HL-60 (cell line): Measurements from ENCODE around the gene CYTH4.

Experiments used
- GABPA ChIP-seq: IDR thresholded peaks from 2 replicates; pipeline ENCODE4 v1.6.1; 2012; ENCODE audit warnings: low read depth
- TF ChIP-seq, protein P1 (sequence below): IDR thresholded peaks from one replicate; pipeline ENCODE4 v1.5.1; 2011; ENCODE audit warnings: low read length, control low read depth, inconsistent platforms; ENCODE audit not compliant: insufficient read depth
- TF ChIP-seq, protein P2 (sequence below): IDR thresholded peaks from 2 replicates; pipeline ENCODE4 v1.6.1; 2012; ENCODE audit warnings: low read depth; ENCODE audit not compliant: insufficient replicate concordance

- TF ChIP-seq, protein P1, sequence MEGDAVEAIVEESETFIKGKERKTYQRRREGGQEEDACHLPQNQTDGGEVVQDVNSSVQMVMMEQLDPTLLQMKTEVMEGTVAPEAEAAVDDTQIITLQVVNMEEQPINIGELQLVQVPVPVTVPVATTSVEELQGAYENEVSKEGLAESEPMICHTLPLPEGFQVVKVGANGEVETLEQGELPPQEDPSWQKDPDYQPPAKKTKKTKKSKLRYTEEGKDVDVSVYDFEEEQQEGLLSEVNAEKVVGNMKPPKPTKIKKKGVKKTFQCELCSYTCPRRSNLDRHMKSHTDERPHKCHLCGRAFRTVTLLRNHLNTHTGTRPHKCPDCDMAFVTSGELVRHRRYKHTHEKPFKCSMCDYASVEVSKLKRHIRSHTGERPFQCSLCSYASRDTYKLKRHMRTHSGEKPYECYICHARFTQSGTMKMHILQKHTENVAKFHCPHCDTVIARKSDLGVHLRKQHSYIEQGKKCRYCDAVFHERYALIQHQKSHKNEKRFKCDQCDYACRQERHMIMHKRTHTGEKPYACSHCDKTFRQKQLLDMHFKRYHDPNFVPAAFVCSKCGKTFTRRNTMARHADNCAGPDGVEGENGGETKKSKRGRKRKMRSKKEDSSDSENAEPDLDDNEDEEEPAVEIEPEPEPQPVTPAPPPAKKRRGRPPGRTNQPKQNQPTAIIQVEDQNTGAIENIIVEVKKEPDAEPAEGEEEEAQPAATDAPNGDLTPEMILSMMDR = no peak
- TF ChIP-seq, protein P2, sequence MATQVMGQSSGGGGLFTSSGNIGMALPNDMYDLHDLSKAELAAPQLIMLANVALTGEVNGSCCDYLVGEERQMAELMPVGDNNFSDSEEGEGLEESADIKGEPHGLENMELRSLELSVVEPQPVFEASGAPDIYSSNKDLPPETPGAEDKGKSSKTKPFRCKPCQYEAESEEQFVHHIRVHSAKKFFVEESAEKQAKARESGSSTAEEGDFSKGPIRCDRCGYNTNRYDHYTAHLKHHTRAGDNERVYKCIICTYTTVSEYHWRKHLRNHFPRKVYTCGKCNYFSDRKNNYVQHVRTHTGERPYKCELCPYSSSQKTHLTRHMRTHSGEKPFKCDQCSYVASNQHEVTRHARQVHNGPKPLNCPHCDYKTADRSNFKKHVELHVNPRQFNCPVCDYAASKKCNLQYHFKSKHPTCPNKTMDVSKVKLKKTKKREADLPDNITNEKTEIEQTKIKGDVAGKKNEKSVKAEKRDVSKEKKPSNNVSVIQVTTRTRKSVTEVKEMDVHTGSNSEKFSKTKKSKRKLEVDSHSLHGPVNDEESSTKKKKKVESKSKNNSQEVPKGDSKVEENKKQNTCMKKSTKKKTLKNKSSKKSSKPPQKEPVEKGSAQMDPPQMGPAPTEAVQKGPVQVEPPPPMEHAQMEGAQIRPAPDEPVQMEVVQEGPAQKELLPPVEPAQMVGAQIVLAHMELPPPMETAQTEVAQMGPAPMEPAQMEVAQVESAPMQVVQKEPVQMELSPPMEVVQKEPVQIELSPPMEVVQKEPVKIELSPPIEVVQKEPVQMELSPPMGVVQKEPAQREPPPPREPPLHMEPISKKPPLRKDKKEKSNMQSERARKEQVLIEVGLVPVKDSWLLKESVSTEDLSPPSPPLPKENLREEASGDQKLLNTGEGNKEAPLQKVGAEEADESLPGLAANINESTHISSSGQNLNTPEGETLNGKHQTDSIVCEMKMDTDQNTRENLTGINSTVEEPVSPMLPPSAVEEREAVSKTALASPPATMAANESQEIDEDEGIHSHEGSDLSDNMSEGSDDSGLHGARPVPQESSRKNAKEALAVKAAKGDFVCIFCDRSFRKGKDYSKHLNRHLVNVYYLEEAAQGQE = no peak
- TF ChIP-seq GABPA = no peak
Observed at GRCh38 chr22:37314315-37315074, 32.2 kb downstream of the CYTH4 start.
